Calu3 (cell line): ENCODE measurements around the gene KCNE3. TPM values are rescaled to one million over a fixed set of nuclear protein-coding genes. Genes with fewer than 3 reads are reported as not detected.

Experiments used
- BruUV-seq: library from RNA; stranded (reverse); fragments of 400-500 nt; replicated peaks from 2 replicates; lab custom pipeline; 2021; lab: Mats Ljungman, UMichigan
- CTCF ChIA-PET: fragments of 300-600 bp; sonication (Branson Sonifier 250); formaldehyde crosslinking; loops from one replicate; lab custom pipeline; 2022; ENCODE audit warnings: antibody characterized with exemption; lab: Charles Lee
- DNase-seq: peaks from one replicate; pipeline ENCODE4 v3.0.0; 2022
- H3K27ac Mint-ChIP-seq: one replicate; pipeline ENCODE4 v1.8.0; 2022; ENCODE audit warnings: mixed read lengths; ENCODE audit not compliant: unreplicated experiment
- H3K27me3 Mint-ChIP-seq: one replicate; pipeline ENCODE4 v1.8.0; 2022; ENCODE audit warnings: mixed read lengths; ENCODE audit not compliant: unreplicated experiment
- H3K36me3 Mint-ChIP-seq: one replicate; pipeline ENCODE4 v1.8.0; 2022; ENCODE audit warnings: mild to moderate bottlenecking, moderate library complexity, mixed read lengths; ENCODE audit not compliant: insufficient read depth, unreplicated experiment
- H3K4me1 Mint-ChIP-seq: one replicate; pipeline ENCODE4 v1.8.0; 2022; ENCODE audit warnings: mild to moderate bottlenecking, low read depth, mixed read lengths; ENCODE audit not compliant: unreplicated experiment
- H3K4me3 Mint-ChIP-seq: one replicate; pipeline ENCODE4 v1.8.0; 2022; ENCODE audit warnings: mild to moderate bottlenecking, low read depth, moderate library complexity, mixed read lengths; ENCODE audit not compliant: unreplicated experiment
- H3K9me3 Mint-ChIP-seq: one replicate; pipeline ENCODE4 v1.8.0; 2022; ENCODE audit warnings: low read depth, mixed read lengths; ENCODE audit not compliant: unreplicated experiment
- intact Hi-C: fragments of 100-400 bp; cut with micrococcal nuclease; formaldehyde crosslinking; loops from one replicate; pipeline ENCODE4 v1.10.0; 2022; ENCODE audit not compliant: unreplicated experiment
- total RNA-seq: library from RNA; stranded (reverse); gene quantifications from 2 replicates; pipeline ENCODE4 v1.2.3, GENCODE V29; 2022
- TF ChIP-seq, protein P1 (sequence below): fragments of 200-600 bp; IDR thresholded peaks from one replicate; pipeline ENCODE4 v1.8.0; 2022; ENCODE audit warnings: antibody characterized with exemption; ENCODE audit not compliant: unreplicated experiment

The KCNE3 gene
- total RNA-seq, 1 experiment from 2014 or later: 1.5 TPM

DNA sequence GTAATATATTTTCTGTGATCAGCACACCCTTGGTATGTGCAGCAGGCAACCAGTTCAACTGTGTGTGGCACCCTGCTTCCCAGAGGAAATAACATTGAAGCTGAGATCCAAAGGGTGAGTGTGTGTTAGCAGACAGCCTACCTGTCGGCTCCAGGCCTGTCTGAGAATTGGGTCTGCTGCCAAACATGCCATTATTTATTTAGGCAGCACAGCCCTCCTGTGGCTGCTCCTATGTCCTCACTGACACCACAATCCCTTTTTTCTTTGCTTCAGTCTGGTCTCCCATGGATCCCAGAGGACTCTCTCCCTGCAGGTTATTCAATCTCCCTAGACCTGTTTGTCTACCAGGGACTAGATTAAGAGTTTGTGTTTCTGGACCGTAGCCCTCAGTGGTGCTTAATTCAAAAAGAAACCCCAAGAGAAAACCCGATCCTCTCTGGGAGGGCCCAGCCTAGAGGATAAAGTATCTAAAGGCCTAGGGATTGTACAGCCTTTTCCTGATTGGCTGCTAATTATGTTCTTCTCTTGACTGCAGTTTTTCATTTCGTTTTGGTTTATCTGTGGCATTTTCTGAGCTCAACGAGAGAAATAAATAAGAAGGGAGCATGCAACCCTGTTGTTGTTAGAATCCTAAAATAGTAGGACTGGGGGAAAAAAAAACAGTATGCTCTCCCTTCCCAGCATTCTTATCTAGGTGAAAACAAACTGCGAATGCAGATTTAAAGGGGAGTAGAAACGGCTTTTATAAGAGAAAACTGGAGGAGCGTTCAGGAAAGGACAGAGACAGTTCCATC is 24.1 kb downstream of the KCNE3 start:
- H3K27ac Mint-ChIP-seq: no peak overlapping the region
- no peaks in the 10 kb centered on the region for H3K36me3 Mint-ChIP-seq
- intact Hi-C loops: no loop called here
- H3K27me3 Mint-ChIP-seq: no peaks in the 10 kb centered on the region
- H3K4me1 Mint-ChIP-seq: peaks cover 10% of the 10 kb centered on the region
- CTCF ChIA-PET: interaction anchor here (0.5 to 2.0 kb wide), 5 partner anchors 21 to 188 kb away, joined by 3 to 14 read pairs (median 4); no protein-coding TSS in a partner anchor
- DNase-seq: peak; percentile 44
- no peaks in the 10 kb centered on the region for H3K9me3 Mint-ChIP-seq
- no TSS peak for BruUV-seq
- TF ChIP-seq, protein P1, sequence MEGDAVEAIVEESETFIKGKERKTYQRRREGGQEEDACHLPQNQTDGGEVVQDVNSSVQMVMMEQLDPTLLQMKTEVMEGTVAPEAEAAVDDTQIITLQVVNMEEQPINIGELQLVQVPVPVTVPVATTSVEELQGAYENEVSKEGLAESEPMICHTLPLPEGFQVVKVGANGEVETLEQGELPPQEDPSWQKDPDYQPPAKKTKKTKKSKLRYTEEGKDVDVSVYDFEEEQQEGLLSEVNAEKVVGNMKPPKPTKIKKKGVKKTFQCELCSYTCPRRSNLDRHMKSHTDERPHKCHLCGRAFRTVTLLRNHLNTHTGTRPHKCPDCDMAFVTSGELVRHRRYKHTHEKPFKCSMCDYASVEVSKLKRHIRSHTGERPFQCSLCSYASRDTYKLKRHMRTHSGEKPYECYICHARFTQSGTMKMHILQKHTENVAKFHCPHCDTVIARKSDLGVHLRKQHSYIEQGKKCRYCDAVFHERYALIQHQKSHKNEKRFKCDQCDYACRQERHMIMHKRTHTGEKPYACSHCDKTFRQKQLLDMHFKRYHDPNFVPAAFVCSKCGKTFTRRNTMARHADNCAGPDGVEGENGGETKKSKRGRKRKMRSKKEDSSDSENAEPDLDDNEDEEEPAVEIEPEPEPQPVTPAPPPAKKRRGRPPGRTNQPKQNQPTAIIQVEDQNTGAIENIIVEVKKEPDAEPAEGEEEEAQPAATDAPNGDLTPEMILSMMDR: no peak
- no peak overlapping the region for H3K4me3 Mint-ChIP-seq

DNA sequence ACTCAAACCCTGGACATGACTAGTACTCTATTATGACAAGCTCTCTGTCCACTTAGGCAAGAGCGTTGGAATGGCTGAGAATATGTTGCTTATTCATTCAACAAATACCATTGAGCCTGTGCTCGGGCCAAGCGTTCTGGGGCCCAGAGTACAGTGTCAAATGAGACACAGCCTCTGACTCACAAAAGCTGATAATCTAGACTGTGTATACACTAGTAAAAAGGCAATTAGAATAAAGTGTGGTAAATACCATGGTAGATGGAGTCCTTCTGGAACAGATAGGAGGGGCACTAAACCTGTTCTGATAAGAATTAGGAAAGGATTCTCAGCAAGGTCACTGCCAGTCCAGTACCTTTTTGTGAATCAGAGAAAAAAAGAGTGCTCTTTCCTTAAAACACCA is 24.7 kb downstream of the KCNE3 start:
- H3K4me3 Mint-ChIP-seq: no peak overlapping the region
- BruUV-seq: no TSS peak
- peaks cover 10% of the 10 kb centered on the region for H3K4me1 Mint-ChIP-seq
- no peak for DNase-seq
- intact Hi-C loops: no loop called here
- no peak overlapping the region for H3K27ac Mint-ChIP-seq
- H3K36me3 Mint-ChIP-seq: no peaks in the 10 kb centered on the region
- CTCF ChIA-PET: interaction anchor here (0.8 to 2.0 kb wide), 4 partner anchors 22 to 187 kb away, joined by 3 to 14 read pairs (median 4); no protein-coding TSS in a partner anchor
- no peaks in the 10 kb centered on the region for H3K9me3 Mint-ChIP-seq
- no peaks in the 10 kb centered on the region for H3K27me3 Mint-ChIP-seq
- TF ChIP-seq, protein P1: no peak

DNA sequence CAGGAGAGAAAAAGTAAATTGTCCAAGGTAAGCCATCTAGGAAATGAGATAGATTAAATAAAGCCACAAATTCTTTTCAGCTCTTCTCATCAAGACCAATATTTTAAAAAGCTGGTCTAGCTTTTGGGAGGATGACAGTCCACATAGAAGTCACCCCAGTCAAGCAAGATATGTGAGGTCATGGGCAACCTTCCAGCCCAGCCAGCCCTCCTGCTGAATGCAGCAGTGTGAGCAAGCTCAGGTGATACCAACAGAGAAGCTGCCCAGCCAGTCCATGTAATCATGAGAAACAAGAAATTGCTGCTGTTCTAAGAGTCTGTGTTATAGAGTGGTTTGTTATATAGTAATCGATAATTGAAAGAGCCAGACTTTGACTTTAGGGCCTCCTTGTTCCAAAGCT is 28.7 kb downstream of the KCNE3 start:
- intact Hi-C loops: no loop called here
- H3K4me1 Mint-ChIP-seq: peaks cover 10% of the 10 kb centered on the region
- no peak for DNase-seq
- no peak overlapping the region for H3K27ac Mint-ChIP-seq
- no peaks in the 10 kb centered on the region for H3K36me3 Mint-ChIP-seq
- TF ChIP-seq, protein P1: no peak
- H3K4me3 Mint-ChIP-seq: no peak overlapping the region
- CTCF ChIA-PET: no interaction called here
- no peaks in the 10 kb centered on the region for H3K27me3 Mint-ChIP-seq
- no TSS peak for BruUV-seq
- no peaks in the 10 kb centered on the region for H3K9me3 Mint-ChIP-seq

DNA sequence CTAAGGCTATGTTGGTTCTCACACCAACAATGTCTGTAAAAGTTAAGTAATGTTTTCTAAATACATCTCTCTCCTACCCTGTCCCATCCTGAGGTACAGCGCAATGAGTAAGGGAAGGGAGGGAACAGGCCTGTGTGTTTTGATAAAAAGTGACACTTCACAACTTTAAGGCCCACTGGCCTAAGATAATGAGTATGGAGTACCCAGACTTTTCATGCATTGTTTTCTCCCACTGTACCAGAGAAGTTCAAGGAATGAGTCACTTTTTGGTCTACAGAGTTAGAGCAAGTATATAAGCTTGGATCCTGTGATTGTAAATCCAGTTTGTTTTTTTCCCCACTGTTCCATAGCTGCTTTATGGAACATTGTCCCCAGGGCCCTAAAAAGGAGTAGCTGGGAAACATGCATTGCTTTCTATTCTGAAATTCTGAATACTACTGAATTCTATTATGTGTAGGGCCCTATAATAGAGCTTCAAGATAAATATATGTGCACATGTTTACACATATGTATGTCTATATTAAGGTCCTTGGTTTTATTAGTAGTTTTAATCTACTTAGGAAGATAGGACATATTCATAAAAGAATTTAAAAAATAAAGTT is 29.8 kb downstream of the KCNE3 start:
- Mint-ChIP-seq H3K27me3 (no peaks in the 10 kb centered on the region), H3K4me3 (no peak overlapping the region), H3K36me3 (no peaks in the 10 kb centered on the region), H3K27ac (no peak overlapping the region), H3K9me3 (no peaks in the 10 kb centered on the region), H3K4me1 (peaks cover 5% of the 10 kb centered on the region)
- CTCF ChIA-PET: interaction anchor here (0.8 to 1.2 kb wide), 2 partner anchors 16 to 17 kb away, joined by 3 to 4 read pairs; no protein-coding TSS in a partner anchor
- no TSS peak for BruUV-seq
- DNase-seq: no peak
- TF ChIP-seq, protein P1: no peak
- intact Hi-C loops: no loop called here
